K562 (cell line): ENCODE measurements around the gene MPPED1. TPM values are rescaled to one million over a fixed set of nuclear protein-coding genes. Genes with fewer than 3 reads are reported as not detected.

Experiments used
- ATAC-seq: fragments of 200-7000 bp; cut with Tn5 transposase; 3 replicates; pipeline ENCODE4 v1.9.1; 2020; ENCODE audit warnings: moderate library complexity
- BruUV-seq: library from RNA; stranded (reverse); fragments of 400-500 nt; replicated peaks from 2 replicates; lab custom pipeline; 2021; lab: Mats Ljungman, UMichigan
- CTCF ChIA-PET: fragments of 300-600 bp; formaldehyde crosslinking; extraction: SDS; loops from one replicate; lab custom pipeline; 2021; ENCODE audit warnings: low intra/inter-chr PET ratio; lab: Yijun Ruan, JAX
- POLR2A ChIA-PET: fragments of 300-600, 350-650 bp; sonication (Branson Sonifier 250); formaldehyde crosslinking; extraction: SDS; loops from one replicate; lab custom pipeline; 2021; ENCODE audit warnings: antibody characterized with exemption, inconsistent platforms; lab: Yijun Ruan, JAX
- DNase-seq, 4 experiments: peaks; one replicate each; pipeline versions ENCODE4 v3.0.0 to v3.0.0-alpha.2; 2011 to 2018; ENCODE audit warnings: low spot score in 3 of 4, mixed read lengths in 3 of 4; ENCODE audit errors: extremely low read depth in 1 of 4
- FAIRE-seq: peaks from 2 replicates; lab custom pipeline; 2011; peaks lifted over from hg19 to GRCh38; lab: Jason Lieb, UNC
- H2AFZ ChIP-seq: 2 replicates; pipeline ENCODE4 v1.6.0; 2011; ENCODE audit warnings: low read depth, low read length, control low read depth, inconsistent platforms
- H3K27ac ChIP-seq: fragments of 200-600 bp; 3 replicates; pipeline ENCODE4 v1.8.0; 2011; ENCODE audit warnings: low read depth, mild to moderate bottlenecking, control low read depth, inconsistent platforms, low read length, moderate library complexity, mixed read lengths; ENCODE audit errors: extremely low read depth
- H3K27me3 ChIP-seq, 2 experiments: fragments of 300-600 bp in 1 of 2; 2 replicates in 1 of 2; 3 replicates in 1 of 2; pipeline versions ENCODE4 v1.6.0 to v1.8.0; 2011; ENCODE audit warnings: inconsistent platforms in 2 of 2, low read length in 2 of 2, mild to moderate bottlenecking in 1 of 2, mixed read lengths in 1 of 2, moderate library complexity in 1 of 2; ENCODE audit not compliant: control insufficient read depth in 2 of 2, insufficient read depth in 2 of 2
- H3K36me3 ChIP-seq: fragments of 300-600 bp; 3 replicates; pipeline ENCODE4 v1.8.0; 2011; ENCODE audit warnings: mild to moderate bottlenecking, low read length, inconsistent platforms; ENCODE audit not compliant: control insufficient read depth, insufficient read depth
- H3K4me1 ChIP-seq, 2 experiments: fragments of 200-600 bp in 1 of 2; replicated peaks in 1 of 2; 2 replicates in 1 of 2; 3 replicates in 1 of 2; pipeline versions ENCODE4 v1.5.1 to v1.8.0; 2011; ENCODE audit warnings: inconsistent platforms in 2 of 2, low read length in 2 of 2, mild to moderate bottlenecking in 1 of 2, mixed read lengths in 1 of 2, moderate library complexity in 1 of 2; ENCODE audit not compliant: control insufficient read depth in 2 of 2, insufficient read depth in 2 of 2
- H3K4me2 ChIP-seq: 2 replicates; pipeline ENCODE4 v1.6.1; 2011; ENCODE audit warnings: low read length, control low read depth, inconsistent platforms, mixed read lengths; ENCODE audit not compliant: insufficient read depth
- H3K4me3 ChIP-seq: fragments of 200-600 bp; sonication (generic), shearing (Covaris generic); 2 replicates; pipeline ENCODE4 v1.5.1; 2016; ENCODE audit warnings: control low read depth, inconsistent platforms
- H3K79me2 ChIP-seq: fragments of 200-600 bp; 3 replicates; pipeline ENCODE4 v1.8.0; 2011; ENCODE audit warnings: low read length, inconsistent platforms; ENCODE audit not compliant: control insufficient read depth, insufficient read depth
- H3K9ac ChIP-seq, 2 experiments: 2 replicates each; pipeline versions ENCODE4 v1.6.0 to v1.6.1; 2011; ENCODE audit warnings: low read depth in 2 of 2, low read length in 2 of 2, control low read depth in 1 of 2, inconsistent platforms in 1 of 2, mild to moderate bottlenecking in 1 of 2, mixed read lengths in 1 of 2; ENCODE audit not compliant: insufficient read depth in 1 of 2
- H3K9me1 ChIP-seq: one replicate; pipeline ENCODE4 v1.6.0; 2011; ENCODE audit warnings: inconsistent platforms, mild to moderate bottlenecking, low read length, moderate library complexity; ENCODE audit not compliant: control insufficient read depth, insufficient read depth
- H3K9me3 ChIP-seq: replicated peaks from 2 replicates; pipeline ENCODE4 v1.5.1; 2011; ENCODE audit warnings: low read depth, low read length, inconsistent platforms; ENCODE audit not compliant: control insufficient read depth, insufficient read depth
- H4K20me1 ChIP-seq: replicated peaks from 2 replicates; pipeline ENCODE4 v1.6.1; 2011; ENCODE audit warnings: low read length, inconsistent platforms, mixed read lengths; ENCODE audit not compliant: control insufficient read depth, insufficient read depth
- AFF1 ChIP-seq, 2 experiments: fragments of 450-650 bp; IDR thresholded peaks; 2 replicates each; pipeline ENCODE4 v1.6.1; 2018; ENCODE audit warnings: mild to moderate bottlenecking in 2 of 2, low read depth in 1 of 2; ENCODE audit not compliant: partially characterized antibody in 2 of 2
- MIER1 ChIP-seq: fragments of 450-650 bp; IDR thresholded peaks from 2 replicates; pipeline ENCODE4 v1.6.1; 2016; ENCODE audit warnings: antibody characterized with exemption, mild to moderate bottlenecking, low read depth
- NR2C2 ChIP-seq, 2 experiments: fragments of 200-800 bp in 1 of 2; sonication (Bioruptor generic) in 1 of 2; sonication (generic) in 1 of 2; formaldehyde crosslinking in 1 of 2; IDR thresholded peaks; 2 replicates each; pipeline versions ENCODE4 v1.6.1 to v1.8.0; 2016 to 2022; ENCODE audit warnings: mild to moderate bottlenecking in 1 of 2, missing compliant biosample characterization in 1 of 2, missing genetic modification characterization in 1 of 2, missing genetic modification reagents in 1 of 2
- OTX1 ChIP-seq: fragments of 450-650 bp; formaldehyde crosslinking; IDR thresholded peaks from 2 replicates; pipeline ENCODE4 v1.4.0; 2022; ENCODE audit warnings: mild to moderate bottlenecking
- RBFOX2 ChIP-seq: fragments of 200-400 bp; formaldehyde crosslinking; IDR thresholded peaks from 2 replicates; pipeline ENCODE4 v1.6.1; 2017; ENCODE audit warnings: low read depth, mild to moderate bottlenecking, low read length, moderate library complexity
- ZNF696 ChIP-seq: fragments of 250-450 bp; sonication (Bioruptor Pico); conservative IDR thresholded peaks from 2 replicates; pipeline ENCODE4 v1.4.0; 2020; ENCODE audit warnings: mild to moderate bottlenecking, moderate library complexity
- WGBS: fragments of 100-300 bp; shearing (Covaris generic); methylation state at CpG from one replicate; pipeline ENCODE4 v1.1.6; 2016; ENCODE audit warnings: low coverage, mixed read lengths; ENCODE audit not compliant: insufficient coverage; ENCODE audit errors: missing lambda C conversion rate; 5-methylcytosine and 5-hydroxymethylcytosine counted together
- in situ Hi-C: fragments of 300-500 bp; cut with MboI; formaldehyde crosslinking; loops from 4 replicates; pipeline ENCODE4 v1.15.0; 2018; ENCODE audit warnings: inconsistent platforms, mixed read lengths
- intact Hi-C: fragments of 100-400 bp; cut with micrococcal nuclease; formaldehyde crosslinking; loops from 2 replicates; pipeline ENCODE4 v1.14.2; 2022
- polyA plus RNA-seq, 8 experiments: library from polyadenylated mRNA; depleted of rRNA in 4 of 8; stranded (reverse) in 5 of 8; unstranded in 3 of 8; fragments of >200 nt; fragmentation: Nextera tagmentation in 2 of 8; fragmentation: Illumina TruSeq in 1 of 8; extraction: Ambion mirVana in 2 of 8; extraction: Trizol in 1 of 8; gene quantifications; 2 replicates each; pipeline versions ENCODE4 v1.2.1 to v1.2.3, GENCODE V29; 2011 to 2014; ENCODE audit warnings: inconsistent platforms in 1 of 8, missing spikeins in 1 of 8
- total RNA-seq, 7 experiments: library from RNA; depleted of rRNA in 6 of 7; stranded (reverse); fragments of >200 nt in 6 of 7; fragmentation: Illumina TruSeq in 2 of 7; extraction: Trizol in 2 of 7; gene quantifications; 2 replicates each; pipeline versions ENCODE4 v1.2.1 to v1.2.3, GENCODE V29; 2011 to 2021; ENCODE audit warnings: low replicate concordance in 1 of 7
- TF ChIP-seq, protein P1 (sequence below), 2 experiments: fragments of 450-650 bp; formaldehyde crosslinking in 1 of 2; IDR thresholded peaks; 2 replicates each; pipeline versions ENCODE4 v1.4.0 to v1.6.1; 2014 to 2020; ENCODE audit warnings: mild to moderate bottlenecking in 2 of 2, borderline replicate concordance in 1 of 2, low read depth in 1 of 2
- TF ChIP-seq, protein P2 (sequence below): fragments of 250-450 bp; sonication (Bioruptor Pico); IDR thresholded peaks from 2 replicates; pipeline ENCODE4 v1.8.0; 2022; ENCODE audit warnings: moderate library complexity, mild to moderate bottlenecking, inconsistent platforms

Gene MPPED1
- total and polyA plus RNA-seq, 9 of the 15 experiments (the other 6 are each of a cell fraction or from before 2014, with no cell fraction given): not detected

DNA sequence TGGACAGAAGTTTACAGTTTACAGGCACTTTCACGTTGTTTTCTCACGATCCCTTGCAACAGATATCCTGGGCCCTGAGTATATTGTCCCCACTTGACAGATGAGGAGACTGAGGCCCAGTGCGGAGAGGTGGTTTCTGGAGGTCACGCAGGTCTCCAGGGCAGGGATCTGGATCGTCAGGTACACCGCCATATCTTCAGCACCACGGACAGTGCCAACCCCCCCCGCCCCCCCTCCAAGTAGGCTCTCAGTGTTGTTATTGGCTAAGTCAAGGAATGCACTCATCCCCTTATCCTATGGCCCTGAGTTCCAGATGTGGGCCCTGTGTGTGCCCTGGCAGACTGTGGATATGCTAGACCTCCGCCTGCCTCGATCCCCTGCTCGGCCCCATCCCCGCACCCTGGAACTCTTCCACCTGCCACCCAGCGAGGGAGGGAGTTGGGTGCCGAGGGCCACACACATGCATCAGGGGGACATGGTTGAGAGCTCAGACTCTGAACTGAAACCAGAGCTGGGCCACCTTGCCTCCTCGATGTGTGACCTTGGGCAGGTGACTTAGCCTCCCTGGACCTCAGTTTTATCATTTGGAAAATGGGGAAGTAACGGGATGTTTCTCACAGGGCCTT lies 37.5 kb downstream of the MPPED1 start:
- no peak overlapping the region for H2AFZ ChIP-seq
- peak; percentile 39; the same call in 1 of the 3 replicates for ATAC-seq
- WGBS: 5% methylated on average over 6 of the region's 16 CpGs
- POLR2A ChIA-PET: interaction anchor here (1.1 kb wide), 1 partner anchor 12 kb away, joined by 3 read pairs; no protein-coding TSS in a partner anchor
- no peak overlapping the region for H3K4me3 ChIP-seq
- intact Hi-C loops: no loop called here
- no peak overlapping the region for H3K27ac ChIP-seq
- H3K36me3 ChIP-seq: no peaks in the 10 kb centered on the region
- in situ Hi-C loops: no loop called here
- no peaks in the 10 kb centered on the region for H3K9me1 ChIP-seq
- peak; percentile 32 to 79 (median 70) for DNase-seq
- H3K4me1 ChIP-seq: no peaks in the 10 kb centered on the region
- CTCF ChIA-PET: no interaction called here
- no TSS peak for BruUV-seq
- H3K9me3 ChIP-seq: no peaks in the 10 kb centered on the region
- H3K27me3 ChIP-seq: no peaks in the 10 kb centered on the region; a peak in 1 of 5 replicates
- no peak overlapping the region for H3K9ac ChIP-seq
- H3K4me2 ChIP-seq: no peak overlapping the region
- H4K20me1 ChIP-seq: no peaks in the 10 kb centered on the region
- no peak for FAIRE-seq
- H3K79me2 ChIP-seq: no peaks in the 10 kb centered on the region
- TF ChIP-seq NR2C2 (CRISPR knock-in tag; IDR thresholded peaks at IDR 0.05) (no peak), NR2C2 (tag; IDR thresholded peaks at IDR 0.05) (no peak), RBFOX2 (no peak), OTX1 (CRISPR knock-in tag) (no peak), AFF1 (IDR thresholded peaks at IDR 0.05; ENCODE audit: low read depth in 1 of 2, partially characterized antibody in 2 of 2) (no peak), ZNF696 (CRISPR knock-in tag) (no peak), MIER1 (peak; percentile 71)
- TF ChIP-seq, protein P1, sequence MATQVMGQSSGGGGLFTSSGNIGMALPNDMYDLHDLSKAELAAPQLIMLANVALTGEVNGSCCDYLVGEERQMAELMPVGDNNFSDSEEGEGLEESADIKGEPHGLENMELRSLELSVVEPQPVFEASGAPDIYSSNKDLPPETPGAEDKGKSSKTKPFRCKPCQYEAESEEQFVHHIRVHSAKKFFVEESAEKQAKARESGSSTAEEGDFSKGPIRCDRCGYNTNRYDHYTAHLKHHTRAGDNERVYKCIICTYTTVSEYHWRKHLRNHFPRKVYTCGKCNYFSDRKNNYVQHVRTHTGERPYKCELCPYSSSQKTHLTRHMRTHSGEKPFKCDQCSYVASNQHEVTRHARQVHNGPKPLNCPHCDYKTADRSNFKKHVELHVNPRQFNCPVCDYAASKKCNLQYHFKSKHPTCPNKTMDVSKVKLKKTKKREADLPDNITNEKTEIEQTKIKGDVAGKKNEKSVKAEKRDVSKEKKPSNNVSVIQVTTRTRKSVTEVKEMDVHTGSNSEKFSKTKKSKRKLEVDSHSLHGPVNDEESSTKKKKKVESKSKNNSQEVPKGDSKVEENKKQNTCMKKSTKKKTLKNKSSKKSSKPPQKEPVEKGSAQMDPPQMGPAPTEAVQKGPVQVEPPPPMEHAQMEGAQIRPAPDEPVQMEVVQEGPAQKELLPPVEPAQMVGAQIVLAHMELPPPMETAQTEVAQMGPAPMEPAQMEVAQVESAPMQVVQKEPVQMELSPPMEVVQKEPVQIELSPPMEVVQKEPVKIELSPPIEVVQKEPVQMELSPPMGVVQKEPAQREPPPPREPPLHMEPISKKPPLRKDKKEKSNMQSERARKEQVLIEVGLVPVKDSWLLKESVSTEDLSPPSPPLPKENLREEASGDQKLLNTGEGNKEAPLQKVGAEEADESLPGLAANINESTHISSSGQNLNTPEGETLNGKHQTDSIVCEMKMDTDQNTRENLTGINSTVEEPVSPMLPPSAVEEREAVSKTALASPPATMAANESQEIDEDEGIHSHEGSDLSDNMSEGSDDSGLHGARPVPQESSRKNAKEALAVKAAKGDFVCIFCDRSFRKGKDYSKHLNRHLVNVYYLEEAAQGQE (IDR thresholded peaks at IDR 0.05; ENCODE audit: borderline replicate concordance): peak; percentile 92
- TF ChIP-seq, protein P1 (CRISPR knock-in tag; IDR thresholded peaks at IDR 0.05; ENCODE audit: low read depth): peak; percentile 88
- TF ChIP-seq, protein P2, sequence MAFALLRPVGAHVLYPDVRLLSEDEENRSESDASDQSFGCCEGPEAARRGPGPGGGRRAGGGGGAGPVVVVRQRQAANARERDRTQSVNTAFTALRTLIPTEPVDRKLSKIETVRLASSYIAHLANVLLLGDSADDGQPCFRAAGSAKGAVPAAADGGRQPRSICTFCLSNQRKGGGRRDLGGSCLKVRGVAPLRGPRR (CRISPR knock-in tag): no peak
